Ishikawa (cell line): ENCODE results near the gene SSBP3.

Experiments used
- CEBPB ChIP-seq: IDR thresholded peaks from 2 replicates; pipeline ENCODE4 v1.6.1; 2012
- CREB1 ChIP-seq: IDR thresholded peaks from 2 replicates; pipeline ENCODE4 v1.6.1; 2012; ENCODE audit warnings: low read depth
- EGR1 ChIP-seq: IDR thresholded peaks from 2 replicates; pipeline ENCODE4 v1.6.1; 2012
- EP300 ChIP-seq: IDR thresholded peaks from 2 replicates; pipeline ENCODE4 v1.6.1; 2012; ENCODE audit warnings: borderline replicate concordance
- FOXM1 ChIP-seq: IDR thresholded peaks from 2 replicates; pipeline ENCODE4 v1.6.1; 2012; ENCODE audit warnings: low read depth, borderline replicate concordance
- NFIC ChIP-seq: IDR thresholded peaks from 2 replicates; pipeline ENCODE4 v1.6.1; 2012
- RAD21 ChIP-seq: IDR thresholded peaks from 2 replicates; pipeline ENCODE4 v1.6.1; 2012; ENCODE audit warnings: low read depth
- TAF1 ChIP-seq: IDR thresholded peaks from 2 replicates; pipeline ENCODE4 v1.6.1; 2012; ENCODE audit warnings: low read depth, mild to moderate bottlenecking
- TCF12 ChIP-seq: IDR thresholded peaks from 2 replicates; pipeline ENCODE4 v1.6.1; 2012; ENCODE audit warnings: low read depth
- USF1 ChIP-seq: IDR thresholded peaks from 2 replicates; pipeline ENCODE4 v1.6.1; 2012
- YY1 ChIP-seq: IDR thresholded peaks from 2 replicates; pipeline ENCODE4 v1.6.1; 2012; ENCODE audit warnings: low read depth
- ZBTB7A ChIP-seq: IDR thresholded peaks from 2 replicates; pipeline ENCODE4 v1.6.1; 2012; ENCODE audit warnings: low read depth
- TF ChIP-seq, protein P1 (sequence below): IDR thresholded peaks from 2 replicates; pipeline ENCODE4 v1.6.1; 2012; ENCODE audit warnings: low read depth, mild to moderate bottlenecking
- TF ChIP-seq, protein P2 (sequence below): IDR thresholded peaks from 2 replicates; pipeline ENCODE4 v1.6.1; 2012

DNA sequence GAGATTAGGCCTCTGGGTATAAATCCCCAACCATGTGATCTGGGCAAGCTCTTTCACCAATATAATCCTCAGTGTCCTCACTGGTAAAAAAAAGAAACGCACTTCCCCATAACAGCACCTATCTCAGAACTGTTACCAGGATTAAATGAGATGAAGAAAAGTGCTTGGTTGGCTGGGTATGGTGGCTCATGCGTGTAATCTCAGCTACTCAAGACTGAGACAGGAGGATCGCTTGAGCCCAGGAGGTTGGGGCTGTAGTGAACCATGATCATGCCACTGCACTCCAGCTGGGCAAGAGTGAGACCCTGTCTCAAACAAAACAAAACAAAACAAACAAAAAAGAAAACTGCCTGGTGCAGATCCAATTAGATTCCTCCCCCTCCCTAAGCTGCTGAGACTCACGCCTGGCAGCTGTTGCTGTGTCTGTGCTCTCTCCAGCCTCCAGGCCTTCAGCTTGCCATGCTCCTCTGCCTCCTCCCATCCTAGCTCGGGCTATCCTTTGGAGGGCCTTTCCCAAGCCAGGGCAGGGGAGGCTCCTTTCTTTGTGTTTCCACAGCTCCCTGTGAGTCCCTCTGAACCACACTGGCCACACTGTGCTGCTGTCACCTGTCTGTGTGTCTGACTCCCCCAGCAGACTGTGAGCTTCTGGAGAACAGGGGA lies 225.4 kb downstream of the SSBP3 start:
- TF ChIP-seq CREB1 (no peak), NFIC (no peak), CEBPB (no peak), EGR1 (no peak), RAD21 (no peak), TAF1 (no peak), USF1 (no peak), EP300 (no peak), TCF12 (no peak), ZBTB7A (no peak), FOXM1 (no peak), YY1 (no peak)
- TF ChIP-seq, protein P1, sequence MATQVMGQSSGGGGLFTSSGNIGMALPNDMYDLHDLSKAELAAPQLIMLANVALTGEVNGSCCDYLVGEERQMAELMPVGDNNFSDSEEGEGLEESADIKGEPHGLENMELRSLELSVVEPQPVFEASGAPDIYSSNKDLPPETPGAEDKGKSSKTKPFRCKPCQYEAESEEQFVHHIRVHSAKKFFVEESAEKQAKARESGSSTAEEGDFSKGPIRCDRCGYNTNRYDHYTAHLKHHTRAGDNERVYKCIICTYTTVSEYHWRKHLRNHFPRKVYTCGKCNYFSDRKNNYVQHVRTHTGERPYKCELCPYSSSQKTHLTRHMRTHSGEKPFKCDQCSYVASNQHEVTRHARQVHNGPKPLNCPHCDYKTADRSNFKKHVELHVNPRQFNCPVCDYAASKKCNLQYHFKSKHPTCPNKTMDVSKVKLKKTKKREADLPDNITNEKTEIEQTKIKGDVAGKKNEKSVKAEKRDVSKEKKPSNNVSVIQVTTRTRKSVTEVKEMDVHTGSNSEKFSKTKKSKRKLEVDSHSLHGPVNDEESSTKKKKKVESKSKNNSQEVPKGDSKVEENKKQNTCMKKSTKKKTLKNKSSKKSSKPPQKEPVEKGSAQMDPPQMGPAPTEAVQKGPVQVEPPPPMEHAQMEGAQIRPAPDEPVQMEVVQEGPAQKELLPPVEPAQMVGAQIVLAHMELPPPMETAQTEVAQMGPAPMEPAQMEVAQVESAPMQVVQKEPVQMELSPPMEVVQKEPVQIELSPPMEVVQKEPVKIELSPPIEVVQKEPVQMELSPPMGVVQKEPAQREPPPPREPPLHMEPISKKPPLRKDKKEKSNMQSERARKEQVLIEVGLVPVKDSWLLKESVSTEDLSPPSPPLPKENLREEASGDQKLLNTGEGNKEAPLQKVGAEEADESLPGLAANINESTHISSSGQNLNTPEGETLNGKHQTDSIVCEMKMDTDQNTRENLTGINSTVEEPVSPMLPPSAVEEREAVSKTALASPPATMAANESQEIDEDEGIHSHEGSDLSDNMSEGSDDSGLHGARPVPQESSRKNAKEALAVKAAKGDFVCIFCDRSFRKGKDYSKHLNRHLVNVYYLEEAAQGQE, result no peak
- TF ChIP-seq, protein P2, sequence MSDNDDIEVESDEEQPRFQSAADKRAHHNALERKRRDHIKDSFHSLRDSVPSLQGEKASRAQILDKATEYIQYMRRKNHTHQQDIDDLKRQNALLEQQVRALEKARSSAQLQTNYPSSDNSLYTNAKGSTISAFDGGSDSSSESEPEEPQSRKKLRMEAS, result no peak
